HG02571 (cell line): ENCODE measurements around the gene PRRX1.

ENCODE experiments used
- ATAC-seq: cut with Tn5 transposase; IDR thresholded peaks from one replicate; pipeline ENCODE4 v1.9.1; 2021; ENCODE audit warnings: mild to moderate bottlenecking, moderate library complexity; ENCODE audit not compliant: unreplicated experiment

PRRX1 gene

DNA sequence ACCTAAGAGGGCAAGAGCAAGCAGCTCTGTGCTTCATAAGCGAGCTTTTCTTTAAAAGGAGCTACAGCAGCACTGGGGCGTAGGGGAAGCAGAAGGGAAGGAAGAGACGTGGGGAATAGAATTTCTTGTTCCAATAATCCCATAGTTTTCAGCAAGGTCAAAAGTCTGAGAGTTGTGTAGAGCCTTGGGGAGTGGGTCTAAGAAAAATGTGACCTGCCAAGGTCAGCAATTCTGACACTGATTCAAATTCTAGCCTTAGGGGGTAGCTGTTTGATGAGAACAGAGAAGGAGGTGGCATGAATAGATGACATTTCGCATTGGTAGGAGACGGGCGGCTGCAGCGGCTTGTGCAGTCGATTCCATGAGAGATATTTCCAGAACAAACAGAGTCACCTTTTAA lies 22.4 kb downstream of the PRRX1 start:
- no peak for ATAC-seq

DNA sequence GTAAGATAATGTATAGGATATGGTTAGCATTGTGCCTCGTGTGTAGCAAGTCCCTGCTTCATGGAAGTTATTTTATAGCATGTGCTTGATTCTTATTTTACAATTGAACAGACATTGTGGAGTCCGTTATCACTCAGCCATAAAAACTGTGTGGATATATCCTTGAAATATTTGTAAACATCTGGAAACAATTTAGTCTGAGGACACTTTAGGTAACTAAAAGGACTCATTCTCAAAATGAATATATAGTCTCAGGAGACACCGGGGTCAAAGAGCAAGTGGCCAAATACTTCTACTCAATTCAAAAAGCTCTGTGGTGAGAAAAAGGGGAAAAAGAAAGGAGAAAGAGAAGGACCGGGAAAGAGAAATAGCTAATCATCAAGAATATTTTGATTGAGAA lies 23.7 kb downstream of the PRRX1 start:
- no peak for ATAC-seq

DNA sequence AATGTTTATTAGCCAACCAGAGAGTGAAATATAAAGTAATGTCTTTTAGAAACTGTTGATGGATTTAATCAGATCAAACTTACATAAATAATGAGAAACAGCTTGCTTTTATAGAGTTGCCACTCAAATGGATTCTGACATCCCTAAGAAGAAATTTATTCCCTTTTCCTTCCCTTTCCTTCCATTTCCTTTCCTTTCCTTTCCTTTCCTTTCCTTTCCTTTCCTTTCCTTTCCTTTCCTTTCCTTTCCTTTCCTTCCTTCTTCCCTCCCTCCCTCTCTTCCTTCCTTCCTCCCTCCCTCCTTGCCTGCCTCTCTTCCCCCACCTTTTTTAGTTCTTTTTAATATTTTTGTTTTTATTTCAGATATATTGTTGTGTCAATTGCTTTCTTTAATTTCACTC lies 27.3 kb downstream of the PRRX1 start:
- no peak for ATAC-seq

DNA sequence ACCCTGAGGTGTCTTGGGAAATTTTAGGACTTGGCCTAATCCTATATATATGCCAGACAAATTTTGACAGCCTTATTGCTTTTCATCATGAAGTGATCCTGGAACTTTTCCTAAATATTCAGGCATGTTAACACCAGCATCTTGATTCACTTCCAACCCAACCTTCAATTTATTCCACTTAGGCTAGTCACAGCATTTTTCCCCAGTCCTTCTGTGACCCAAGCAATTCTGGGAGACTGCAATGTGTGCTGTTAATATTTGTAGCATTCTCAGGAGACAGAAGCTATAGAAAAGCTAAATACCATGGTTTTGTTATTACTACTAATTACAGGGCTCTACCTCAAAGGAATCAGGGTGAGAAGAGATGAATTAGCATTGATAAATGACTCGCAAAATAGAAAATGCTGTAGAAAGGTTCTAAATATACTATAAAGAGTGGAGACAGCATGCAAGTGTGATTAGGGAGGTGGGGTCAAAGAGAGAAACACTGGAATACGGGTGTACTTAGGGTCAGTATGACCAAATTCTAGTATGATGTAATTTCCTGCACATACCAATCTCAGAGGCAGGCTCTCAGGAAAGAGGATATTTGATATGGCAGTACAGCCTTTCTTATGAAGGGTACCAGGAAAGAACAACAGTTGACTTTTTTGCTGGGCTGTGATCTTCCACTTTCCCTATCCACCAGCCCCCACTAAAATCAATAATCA lies 29.1 kb downstream of the PRRX1 start:
- ATAC-seq: no peak

GRCh38 chr1:170694172-170694926 lies 30.4 kb downstream of the PRRX1 start:
- no peak for ATAC-seq

DNA sequence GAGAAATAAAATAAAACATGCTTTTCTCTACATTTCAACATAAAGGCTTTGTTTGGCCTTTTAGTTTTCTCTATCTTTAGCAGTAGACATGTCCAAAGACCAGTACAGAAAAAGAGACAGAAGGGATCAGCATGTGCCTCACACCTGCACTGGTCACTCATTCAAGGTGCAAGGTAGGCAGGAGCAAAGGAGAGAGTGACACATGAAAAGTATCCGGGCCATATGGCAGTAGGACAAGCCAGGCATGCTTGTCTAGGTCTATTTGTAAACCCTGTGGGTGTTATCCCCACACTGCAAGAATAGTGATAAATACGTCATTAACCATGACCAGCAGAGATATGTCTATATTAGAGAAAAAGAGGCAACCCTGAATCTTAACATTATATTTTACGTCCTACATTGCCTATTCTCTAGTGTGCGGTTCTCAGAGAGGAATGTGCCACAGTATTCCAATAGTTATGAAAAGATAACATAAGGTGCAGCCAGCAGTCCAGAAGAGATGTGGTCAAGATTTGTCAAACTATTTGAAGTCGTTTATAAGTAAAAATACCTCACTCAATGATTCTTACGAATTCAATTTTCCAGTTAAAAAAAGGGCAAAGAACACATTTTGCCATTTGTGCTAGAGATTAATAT lies 32.1 kb downstream of the PRRX1 start:
- ATAC-seq: no peak

- no peak for ATAC-seq
Measured at GRCh38 chr1:170696591-170697290, 32.8 kb downstream of the PRRX1 start.

DNA sequence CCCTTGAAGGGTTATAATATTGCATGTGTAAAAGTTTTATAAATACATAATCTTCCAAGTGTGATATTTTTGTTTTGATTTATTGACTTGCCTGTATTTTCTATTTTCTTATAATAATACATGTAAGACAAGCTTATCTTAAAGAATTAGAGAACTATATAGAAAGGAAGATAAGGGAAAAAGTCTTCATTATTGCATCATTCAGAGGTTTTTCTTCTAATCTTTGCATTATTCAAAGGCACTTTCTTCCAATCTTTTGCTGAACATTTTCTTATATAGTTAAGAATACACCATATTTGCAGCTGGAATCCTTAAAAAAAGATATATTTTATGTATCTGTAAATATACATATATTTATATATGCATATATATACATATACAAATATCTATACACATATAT lies 33.4 kb downstream of the PRRX1 start:
- no peak for ATAC-seq

DNA sequence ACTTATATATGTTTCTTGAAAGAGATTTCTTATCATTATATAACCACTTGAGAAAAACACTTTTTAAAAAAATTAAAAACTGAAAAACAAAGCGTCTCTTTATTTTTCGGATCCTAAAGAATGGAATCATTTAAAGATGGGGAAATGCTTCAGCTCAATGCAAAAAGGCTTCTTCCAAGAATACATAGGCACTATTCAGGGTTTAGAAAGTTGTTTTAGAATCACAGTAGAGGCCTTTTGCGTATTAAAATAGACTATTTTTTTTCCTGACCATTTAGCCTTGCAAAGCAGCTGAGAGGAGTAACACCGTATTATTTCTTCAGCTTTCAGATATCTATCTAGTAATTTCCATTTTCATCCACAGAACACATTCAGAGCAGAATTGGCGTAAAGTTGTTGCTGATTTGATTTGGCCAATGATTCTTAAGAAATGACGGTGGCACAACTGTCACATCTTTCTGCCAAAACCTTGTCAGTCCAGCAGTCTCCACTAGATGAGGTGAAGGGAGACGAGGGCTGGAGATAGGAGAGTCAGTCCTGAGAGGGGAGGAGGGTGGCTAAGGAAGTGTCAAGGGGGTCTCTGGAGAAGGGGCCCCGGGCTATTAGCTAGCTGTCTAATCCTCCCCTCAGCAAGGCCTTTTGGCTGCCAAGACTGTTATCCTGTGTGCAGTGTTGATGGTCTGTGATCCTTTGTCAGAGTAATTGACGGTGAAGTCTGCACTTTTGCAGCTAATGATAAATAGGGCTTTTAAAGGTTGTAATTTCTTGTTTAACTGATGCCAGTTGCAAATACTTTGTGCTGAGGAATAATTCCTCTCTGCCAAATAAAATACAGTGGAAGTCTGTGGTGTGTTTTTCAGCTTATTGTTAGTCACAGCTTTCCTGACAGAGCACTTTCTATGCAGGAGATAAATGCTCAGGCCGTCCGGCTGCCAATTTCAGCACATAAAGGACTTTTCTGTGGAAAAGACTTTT lies 34.7 kb downstream of the PRRX1 start:
- no peak for ATAC-seq

GRCh38 chr1:170699696-170700095 lies 35.8 kb downstream of the PRRX1 start:
- no peak for ATAC-seq

- no peak for ATAC-seq
Measured at GRCh38 chr1:170700842-170701615, 37.1 kb downstream of the PRRX1 start.

DNA sequence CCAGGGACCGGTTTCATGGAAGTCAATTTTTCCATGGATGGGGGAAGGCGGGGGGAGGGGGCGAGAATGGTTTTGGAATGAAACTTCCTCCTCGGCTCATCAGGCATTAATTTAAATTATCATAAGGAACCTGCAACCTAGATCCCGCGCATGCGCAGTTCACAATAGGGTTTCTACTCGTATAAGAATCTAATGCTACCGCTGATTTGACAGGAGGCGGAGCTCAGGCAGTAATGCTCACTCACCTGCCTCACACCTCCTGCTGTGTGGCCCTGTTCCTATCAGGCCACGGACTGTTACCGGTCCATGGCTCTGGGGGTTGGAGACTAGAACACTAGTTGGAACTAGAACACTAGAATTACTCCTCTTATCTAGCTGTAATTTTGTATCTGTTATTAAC lies 38.0 kb downstream of the PRRX1 start:
- no peak for ATAC-seq

GRCh38 chr1:170703591-170703990 lies 39.7 kb downstream of the PRRX1 start:
- no peak for ATAC-seq

DNA sequence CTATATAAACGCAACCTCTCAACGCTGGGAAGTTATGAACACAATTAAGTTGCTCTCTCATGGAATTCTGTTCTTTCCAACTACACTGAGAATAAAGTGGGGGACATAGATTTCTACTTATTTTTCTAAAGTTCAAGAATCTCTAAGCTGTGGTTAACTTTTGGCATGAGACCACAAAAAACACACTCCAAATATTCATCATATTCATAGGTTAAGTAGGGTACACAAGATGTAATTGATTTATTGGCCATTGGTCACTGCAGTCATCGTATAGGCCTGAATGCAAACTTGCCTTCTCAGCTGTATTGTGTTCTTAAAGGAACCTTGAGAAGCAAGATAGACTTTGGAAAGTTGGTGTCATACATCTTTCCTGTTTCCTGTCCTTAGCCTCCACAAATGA lies 40.3 kb downstream of the PRRX1 start:
- no peak for ATAC-seq

GRCh38 chr1:170705981-170706380 lies 42.0 kb downstream of the PRRX1 start:
- ATAC-seq: no peak

DNA sequence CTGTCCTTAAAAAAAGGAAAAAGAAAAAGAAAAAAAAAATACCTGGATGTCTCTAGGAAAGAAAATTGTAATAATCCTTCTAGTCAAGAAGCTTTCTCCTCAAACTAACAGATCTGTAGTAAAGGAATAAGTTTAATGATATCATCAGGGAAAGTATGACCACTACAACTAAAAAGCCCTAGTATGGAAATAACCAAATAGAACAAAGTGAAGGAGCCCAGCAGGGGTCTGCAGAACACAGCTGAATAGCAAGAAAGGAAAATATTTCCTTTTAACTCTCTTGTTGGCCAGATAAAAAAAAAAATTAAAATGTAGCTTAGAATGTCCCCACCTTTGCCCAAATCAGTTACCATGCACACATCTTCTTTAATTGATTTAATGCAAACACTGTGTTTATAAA lies 43.2 kb downstream of the PRRX1 start:
- no peak for ATAC-seq

DNA sequence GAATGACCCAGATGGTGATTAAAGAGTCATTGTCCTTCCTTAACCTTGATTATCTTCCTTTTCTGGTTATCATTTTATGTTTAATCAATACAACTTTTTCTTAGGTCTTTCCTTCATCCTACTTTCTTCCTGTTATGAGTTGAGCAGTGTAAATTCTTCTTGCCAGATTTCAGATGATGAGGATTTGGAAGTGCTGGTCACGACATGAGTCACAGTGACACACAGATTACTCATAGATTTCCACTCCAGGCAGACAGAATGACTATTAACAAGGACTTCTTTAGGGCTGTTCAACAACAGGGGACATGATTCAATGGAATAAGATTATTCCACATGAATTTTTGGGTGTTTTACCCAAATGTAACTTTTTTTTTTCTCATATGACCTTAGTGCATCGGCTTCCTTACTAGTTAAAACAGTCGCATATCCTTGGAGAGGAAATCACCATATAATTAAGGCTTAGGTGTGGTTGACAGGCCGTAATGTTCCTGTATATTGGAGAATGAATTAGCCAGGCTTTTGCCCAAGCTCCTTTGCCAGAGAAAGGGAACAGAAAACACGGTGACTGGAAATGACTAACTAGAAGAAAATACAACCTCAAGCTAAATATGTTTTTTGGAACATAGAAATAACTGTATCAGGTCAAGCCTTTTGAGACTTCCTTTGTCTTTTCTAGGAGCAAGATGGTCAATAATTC lies 44.2 kb downstream of the PRRX1 start:
- no peak for ATAC-seq

DNA sequence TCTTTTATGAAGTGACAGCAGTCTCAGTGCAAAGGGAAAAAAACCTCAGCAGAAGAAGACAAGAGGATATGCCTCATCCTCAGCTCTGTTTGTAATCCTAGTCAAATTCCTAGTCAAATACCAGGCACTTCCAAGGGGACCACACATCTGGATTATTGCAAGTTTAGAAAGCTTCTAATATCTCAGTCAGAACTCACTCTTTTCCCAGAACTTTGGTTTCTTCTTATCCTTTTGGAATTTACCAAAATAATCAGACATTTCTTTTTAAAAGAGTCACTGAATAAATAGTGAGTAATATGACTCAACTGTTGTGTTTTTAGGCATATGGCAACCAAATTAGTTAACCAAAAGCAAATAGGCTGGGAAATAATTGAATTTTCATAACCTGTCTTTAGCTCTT lies 47.8 kb downstream of the PRRX1 start:
- ATAC-seq: no peak

- ATAC-seq: no peak
Measured at GRCh38 chr1:170714163-170714562, 50.2 kb downstream of the PRRX1 start.
